GM23338 (cell line): ENCODE data around the gene NCKAP1. TPM values are rescaled to one million over a fixed set of nuclear protein-coding genes. Genes with fewer than 3 reads are reported as not detected.

Experiments used
- ATAC-seq: fragments of 200-7000 bp; cut with Tn5 transposase; 3 replicates; pipeline ENCODE4 v1.9.1; 2020
- DNase-seq: peaks from one replicate; pipeline ENCODE4 v3.0.0-alpha.2; 2015; ENCODE audit warnings: low spot score
- H2AFZ ChIP-seq: fragments of 200-600 bp; sonication (generic); 2 replicates; pipeline ENCODE4 v1.8.0; 2016; ENCODE audit warnings: antibody characterized with exemption, mild to moderate bottlenecking, moderate library complexity
- H3F3A ChIP-seq: fragments of 200-600 bp; sonication (generic); replicated peaks from 2 replicates; pipeline ENCODE4 v1.8.0; 2017; ENCODE audit warnings: antibody characterized with exemption, mixed run types, low read depth
- H3K27ac ChIP-seq: fragments of 200-600 bp; sonication (generic); 2 replicates; pipeline ENCODE4 v1.6.1; 2016; ENCODE audit warnings: low read depth
- H3K27me3 ChIP-seq: fragments of 200-600 bp; sonication (generic); 2 replicates; pipeline ENCODE4 v1.8.0; 2016; ENCODE audit warnings: mild to moderate bottlenecking, mixed run types, moderate library complexity; ENCODE audit not compliant: insufficient read depth
- H3K36me3 ChIP-seq: fragments of 200-600 bp; sonication (generic); 2 replicates; pipeline ENCODE4 v1.8.0; 2016; ENCODE audit warnings: mild to moderate bottlenecking; ENCODE audit not compliant: insufficient read depth
- H3K4me1 ChIP-seq: fragments of 200-600 bp; sonication (generic); 2 replicates; pipeline ENCODE4 v1.8.0; 2016; ENCODE audit warnings: mild to moderate bottlenecking, moderate library complexity; ENCODE audit not compliant: insufficient read depth
- H3K4me2 ChIP-seq: fragments of 200-600 bp; sonication (generic); 2 replicates; pipeline ENCODE4 v1.7.1; 2017; ENCODE audit warnings: mixed run types
- H3K4me3 ChIP-seq: fragments of 200-600 bp; sonication (generic); 2 replicates; pipeline ENCODE4 v1.6.1; 2016; ENCODE audit warnings: mixed run types
- H3K79me2 ChIP-seq: fragments of 200-600 bp; sonication (generic); replicated peaks from 2 replicates; pipeline ENCODE4 v1.8.0; 2017; ENCODE audit warnings: mild to moderate bottlenecking; ENCODE audit not compliant: insufficient read depth
- H3K9me2 ChIP-seq: fragments of 200-600 bp; sonication (generic); 2 replicates; pipeline ENCODE4 v1.8.0; 2017; ENCODE audit not compliant: insufficient read depth
- H4K20me1 ChIP-seq: fragments of 200-600 bp; sonication (generic); replicated peaks from 2 replicates; pipeline ENCODE4 v1.8.0; 2017; ENCODE audit warnings: mild to moderate bottlenecking; ENCODE audit not compliant: insufficient read depth
- H3K27ac Mint-ChIP-seq: 2 replicates; pipeline ENCODE4 v1.8.0; 2020; ENCODE audit warnings: inconsistent platforms, mild to moderate bottlenecking, moderate library complexity, mixed read lengths
- H3K27me3 Mint-ChIP-seq: 3 replicates; pipeline ENCODE4 v1.8.0; 2022; ENCODE audit warnings: low read depth, mild to moderate bottlenecking, moderate library complexity, mixed read lengths, inconsistent platforms; ENCODE audit not compliant: insufficient read depth, poor library complexity
- H3K36me3 Mint-ChIP-seq: 3 replicates; pipeline ENCODE4 v1.8.0; 2021; ENCODE audit warnings: low read depth, mild to moderate bottlenecking, inconsistent platforms, moderate library complexity, mixed read lengths
- H3K4me1 Mint-ChIP-seq: 3 replicates; pipeline ENCODE4 v1.8.0; 2020; ENCODE audit warnings: mild to moderate bottlenecking, inconsistent platforms, mixed read lengths
- H3K4me3 Mint-ChIP-seq: 3 replicates; pipeline ENCODE4 v1.8.0; 2021; ENCODE audit warnings: moderate library complexity, mild to moderate bottlenecking, inconsistent platforms, mixed read lengths
- H3K9me3 Mint-ChIP-seq: 3 replicates; pipeline ENCODE4 v1.8.0; 2020; ENCODE audit warnings: moderate library complexity, mild to moderate bottlenecking, inconsistent platforms, mixed read lengths
- CREB1 ChIP-seq: fragments of 250-450 bp; sonication (Bioruptor Pico); IDR thresholded peaks from 2 replicates; pipeline ENCODE4 v1.5.0; 2020; ENCODE audit warnings: low read depth, mild to moderate bottlenecking, moderate library complexity
- JUNB ChIP-seq: IDR thresholded peaks from one replicate; pipeline ENCODE4 v1.6.1; 2016; ENCODE audit warnings: antibody characterized with exemption; ENCODE audit not compliant: unreplicated experiment
- NANOG ChIP-seq: IDR thresholded peaks from 2 replicates; pipeline ENCODE4 v1.6.1; 2016; ENCODE audit warnings: antibody characterized with exemption, borderline replicate concordance
- REST ChIP-seq: IDR thresholded peaks from one replicate; pipeline ENCODE4 v1.6.1; 2018; ENCODE audit warnings: antibody characterized with exemption; ENCODE audit not compliant: unreplicated experiment
- STAT1 ChIP-seq: IDR thresholded peaks from one replicate; pipeline ENCODE4 v1.6.1; 2016; ENCODE audit warnings: antibody characterized with exemption; ENCODE audit not compliant: unreplicated experiment
- ZNF114 ChIP-seq: fragments of 250-450 bp; sonication (Bioruptor Pico); IDR thresholded peaks from 2 replicates; pipeline ENCODE4 v1.5.0; 2020; ENCODE audit warnings: mild to moderate bottlenecking, moderate library complexity
- ZNF331 ChIP-seq: fragments of 250-450 bp; sonication (Bioruptor Pico); IDR thresholded peaks from 2 replicates; pipeline ENCODE4 v1.5.0; 2020; ENCODE audit warnings: low read depth, mild to moderate bottlenecking, moderate library complexity
- polyA plus RNA-seq: library from polyadenylated mRNA; unstranded; fragments of >200 nt; fragmentation: Nextera tagmentation; extraction: Ambion mirVana; gene quantifications from 2 replicates; pipeline ENCODE4 v1.2.1, GENCODE V29; 2016
- total RNA-seq: library from RNA; depleted of rRNA; stranded (reverse); fragments of >200 nt; shearing (Covaris generic); gene quantifications from 2 replicates; pipeline ENCODE4 v1.2.3, GENCODE V29; 2014
- TF ChIP-seq, protein P1 (sequence below): fragments of 250-450 bp; sonication (Bioruptor Pico); IDR thresholded peaks from 2 replicates; pipeline ENCODE4 v1.5.0; 2020; ENCODE audit warnings: mild to moderate bottlenecking, moderate library complexity

Gene NCKAP1
- total and polyA plus RNA-seq, 2 experiments from 2014 or later, result 53.8 to 157 TPM

DNA sequence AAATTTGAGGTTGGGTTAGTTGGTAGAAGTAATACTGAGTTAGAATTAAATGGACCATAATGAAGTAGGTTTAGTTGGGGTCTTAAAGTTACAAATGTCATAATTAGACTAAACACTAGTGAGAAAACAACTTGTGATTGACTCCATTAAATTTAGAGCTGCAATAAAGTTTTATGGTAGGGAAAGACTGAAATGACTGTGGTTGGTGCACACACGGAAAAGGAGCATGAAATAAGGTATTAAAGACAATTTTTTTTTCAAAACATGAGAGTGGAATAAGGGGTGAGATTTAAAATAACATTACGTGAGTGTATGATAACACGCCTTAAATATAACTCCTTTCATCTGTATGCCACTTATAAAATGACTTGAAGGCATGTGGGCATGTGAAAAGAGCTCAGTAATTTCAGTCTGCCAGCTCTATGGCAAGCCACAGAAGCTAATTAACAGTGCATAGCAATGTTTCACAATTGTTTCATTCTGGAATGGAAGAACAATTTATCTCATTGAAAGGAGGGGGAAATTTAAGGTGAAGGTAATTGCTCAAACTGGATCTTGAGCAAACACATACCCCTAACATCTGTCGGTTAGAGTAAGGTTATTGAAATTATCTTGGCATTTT, 173.2 kb downstream of the NCKAP1 start:
- no peaks in the 10 kb centered on the region for H3K9me2 ChIP-seq
- DNase-seq, result no peak
- H3K79me2 ChIP-seq, result no peaks in the 10 kb centered on the region
- no peaks in the 10 kb centered on the region for H3K36me3 ChIP-seq
- H3F3A ChIP-seq, result 0 out of 2 replicates have a peak, but pooled peaks cover 4% of the 10 kb centered on the region
- H4K20me1 ChIP-seq, result no peaks in the 10 kb centered on the region
- Mint-ChIP-seq H3K36me3 (no peaks in the 10 kb centered on the region; the same call in 2 of the 3 replicates), H3K4me3 (no peak overlapping the region), H3K9me3 (no peaks in the 10 kb centered on the region; the same call in 2 of the 3 replicates), H3K4me1 (peaks cover 16% of the 10 kb centered on the region), H3K27ac (no peak overlapping the region), H3K27me3 (peaks cover 29% of the 10 kb centered on the region)
- H3K4me2 ChIP-seq, result no peak overlapping the region
- H2AFZ ChIP-seq, result no peak overlapping the region
- peaks cover 14% of the 10 kb centered on the region for H3K4me1 ChIP-seq
- peaks cover 41% of the 10 kb centered on the region for H3K27me3 ChIP-seq
- H3K27ac ChIP-seq, result no peak overlapping the region
- no peak overlapping the region for H3K4me3 ChIP-seq
- no peak for TF ChIP-seq NANOG
- no peak for TF ChIP-seq STAT1
- no peak for TF ChIP-seq ZNF331 (CRISPR knock-in tag)
- TF ChIP-seq CREB1 (CRISPR knock-in tag), result no peak
- TF ChIP-seq, protein P1, sequence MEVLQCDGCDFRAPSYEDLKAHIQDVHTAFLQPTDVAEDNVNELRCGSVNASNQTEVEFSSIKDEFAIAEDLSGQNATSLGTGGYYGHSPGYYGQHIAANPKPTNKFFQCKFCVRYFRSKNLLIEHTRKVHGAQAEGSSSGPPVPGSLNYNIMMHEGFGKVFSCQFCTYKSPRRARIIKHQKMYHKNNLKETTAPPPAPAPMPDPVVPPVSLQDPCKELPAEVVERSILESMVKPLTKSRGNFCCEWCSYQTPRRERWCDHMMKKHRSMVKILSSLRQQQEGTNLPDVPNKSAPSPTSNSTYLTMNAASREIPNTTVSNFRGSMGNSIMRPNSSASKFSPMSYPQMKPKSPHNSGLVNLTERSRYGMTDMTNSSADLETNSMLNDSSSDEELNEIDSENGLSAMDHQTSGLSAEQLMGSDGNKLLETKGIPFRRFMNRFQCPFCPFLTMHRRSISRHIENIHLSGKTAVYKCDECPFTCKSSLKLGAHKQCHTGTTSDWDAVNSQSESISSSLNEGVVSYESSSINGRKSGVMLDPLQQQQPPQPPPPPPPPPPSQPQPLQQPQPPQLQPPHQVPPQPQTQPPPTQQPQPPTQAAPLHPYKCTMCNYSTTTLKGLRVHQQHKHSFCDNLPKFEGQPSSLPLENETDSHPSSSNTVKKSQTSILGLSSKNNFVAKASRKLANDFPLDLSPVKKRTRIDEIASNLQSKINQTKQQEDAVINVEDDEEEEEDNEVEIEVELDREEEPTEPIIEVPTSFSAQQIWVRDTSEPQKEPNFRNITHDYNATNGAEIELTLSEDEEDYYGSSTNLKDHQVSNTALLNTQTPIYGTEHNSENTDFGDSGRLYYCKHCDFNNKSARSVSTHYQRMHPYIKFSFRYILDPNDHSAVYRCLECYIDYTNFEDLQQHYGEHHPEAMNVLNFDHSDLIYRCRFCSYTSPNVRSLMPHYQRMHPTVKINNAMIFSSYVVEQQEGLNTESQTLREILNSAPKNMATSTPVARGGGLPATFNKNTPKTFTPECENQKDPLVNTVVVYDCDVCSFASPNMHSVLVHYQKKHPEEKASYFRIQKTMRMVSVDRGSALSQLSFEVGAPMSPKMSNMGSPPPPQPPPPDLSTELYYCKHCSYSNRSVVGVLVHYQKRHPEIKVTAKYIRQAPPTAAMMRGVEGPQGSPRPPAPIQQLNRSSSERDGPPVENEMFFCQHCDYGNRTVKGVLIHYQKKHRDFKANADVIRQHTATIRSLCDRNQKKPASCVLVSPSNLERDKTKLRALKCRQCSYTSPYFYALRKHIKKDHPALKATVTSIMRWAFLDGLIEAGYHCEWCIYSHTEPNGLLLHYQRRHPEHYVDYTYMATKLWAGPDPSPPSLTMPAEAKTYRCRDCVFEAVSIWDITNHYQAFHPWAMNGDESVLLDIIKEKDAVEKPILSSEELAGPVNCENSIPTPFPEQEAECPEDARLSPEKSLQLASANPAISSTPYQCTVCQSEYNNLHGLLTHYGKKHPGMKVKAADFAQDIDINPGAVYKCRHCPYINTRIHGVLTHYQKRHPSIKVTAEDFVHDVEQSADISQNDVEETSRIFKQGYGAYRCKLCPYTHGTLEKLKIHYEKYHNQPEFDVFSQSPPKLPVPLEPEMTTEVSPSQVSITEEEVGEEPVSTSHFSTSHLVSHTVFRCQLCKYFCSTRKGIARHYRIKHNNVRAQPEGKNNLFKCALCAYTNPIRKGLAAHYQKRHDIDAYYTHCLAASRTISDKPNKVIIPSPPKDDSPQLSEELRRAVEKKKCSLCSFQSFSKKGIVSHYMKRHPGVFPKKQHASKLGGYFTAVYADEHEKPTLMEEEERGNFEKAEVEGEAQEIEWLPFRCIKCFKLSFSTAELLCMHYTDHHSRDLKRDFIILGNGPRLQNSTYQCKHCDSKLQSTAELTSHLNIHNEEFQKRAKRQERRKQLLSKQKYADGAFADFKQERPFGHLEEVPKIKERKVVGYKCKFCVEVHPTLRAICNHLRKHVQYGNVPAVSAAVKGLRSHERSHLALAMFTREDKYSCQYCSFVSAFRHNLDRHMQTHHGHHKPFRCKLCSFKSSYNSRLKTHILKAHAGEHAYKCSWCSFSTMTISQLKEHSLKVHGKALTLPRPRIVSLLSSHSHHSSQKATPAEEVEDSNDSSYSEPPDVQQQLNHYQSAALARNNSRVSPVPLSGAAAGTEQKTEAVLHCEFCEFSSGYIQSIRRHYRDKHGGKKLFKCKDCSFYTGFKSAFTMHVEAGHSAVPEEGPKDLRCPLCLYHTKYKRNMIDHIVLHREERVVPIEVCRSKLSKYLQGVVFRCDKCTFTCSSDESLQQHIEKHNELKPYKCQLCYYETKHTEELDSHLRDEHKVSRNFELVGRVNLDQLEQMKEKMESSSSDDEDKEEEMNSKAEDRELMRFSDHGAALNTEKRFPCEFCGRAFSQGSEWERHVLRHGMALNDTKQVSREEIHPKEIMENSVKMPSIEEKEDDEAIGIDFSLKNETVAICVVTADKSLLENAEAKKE (CRISPR knock-in tag), result no peak
- TF ChIP-seq ZNF114 (CRISPR knock-in tag), result no peak
- no peak for ATAC-seq

- 0 out of 2 replicates have a peak, but pooled peaks cover 4% of the 10 kb centered on the region for H3F3A ChIP-seq
- no peak overlapping the region for H3K4me2 ChIP-seq
- H3K27ac Mint-ChIP-seq, result no peak overlapping the region
- H3K4me3 Mint-ChIP-seq, result no peak overlapping the region
- H3K27ac ChIP-seq, result no peak overlapping the region
- DNase-seq (no peak), ATAC-seq (no peak)
- H3K9me2 ChIP-seq, result no peaks in the 10 kb centered on the region
- H2AFZ ChIP-seq, result no peak overlapping the region
- H3K27me3 ChIP-seq, result peaks cover 41% of the 10 kb centered on the region
- H3K27me3 Mint-ChIP-seq, result peaks cover 29% of the 10 kb centered on the region
- H3K9me3 Mint-ChIP-seq, result no peaks in the 10 kb centered on the region; the same call in 2 of the 3 replicates
- H3K36me3 ChIP-seq, result no peaks in the 10 kb centered on the region
- H3K4me1 Mint-ChIP-seq, result peaks cover 16% of the 10 kb centered on the region
- H3K4me3 ChIP-seq, result no peak overlapping the region
- no peaks in the 10 kb centered on the region; the same call in 2 of the 3 replicates for H3K36me3 Mint-ChIP-seq
- H3K79me2 ChIP-seq, result no peaks in the 10 kb centered on the region
- H3K4me1 ChIP-seq, result peaks cover 14% of the 10 kb centered on the region
- no peaks in the 10 kb centered on the region for H4K20me1 ChIP-seq
- TF ChIP-seq ZNF331 (CRISPR knock-in tag), result no peak
- no peak for TF ChIP-seq REST
- no peak for TF ChIP-seq JUNB
Measured at GRCh38 chr2:182863642-182864041, 174.6 kb downstream of the NCKAP1 start.
